SK-N-SH (cell line): ENCODE measurements around the gene KANK4.

Source experiments
- CTCF ChIP-seq: fragments of 200-600 bp; sonication (generic); IDR thresholded peaks from 2 replicates; pipeline ENCODE4 v1.6.1; 2017; ENCODE audit warnings: antibody characterized with exemption, mild to moderate bottlenecking, moderate library complexity
- FOXM1 ChIP-seq: IDR thresholded peaks from 2 replicates; pipeline ENCODE4 v1.4.0; 2012; ENCODE audit warnings: low read depth, mild to moderate bottlenecking
- JUND ChIP-seq: IDR thresholded peaks from 2 replicates; pipeline ENCODE4 v1.4.0; 2012
- MAX ChIP-seq: IDR thresholded peaks from 2 replicates; pipeline ENCODE4 v1.4.0; 2012; ENCODE audit warnings: low read depth
- NRF1 ChIP-seq: IDR thresholded peaks from 2 replicates; pipeline ENCODE4 v1.6.1; 2012; ENCODE audit warnings: low read depth, mild to moderate bottlenecking, low read length
- PBX3 ChIP-seq: IDR thresholded peaks from 2 replicates; pipeline ENCODE4; 2012
- POLR2AphosphoS5 ChIP-seq: IDR thresholded peaks from 2 replicates; pipeline ENCODE4 v1.6.1; 2012; ENCODE audit warnings: low read depth, low read length
- RCOR1 ChIP-seq: fragments of 150-350 bp; IDR thresholded peaks from 2 replicates; pipeline ENCODE4 v1.6.1; 2017; ENCODE audit warnings: antibody characterized with exemption, low read length
- SIN3A ChIP-seq: IDR thresholded peaks from 2 replicates; pipeline ENCODE4 v1.6.1; 2012; ENCODE audit warnings: low read depth, mild to moderate bottlenecking, low read length, moderate library complexity, borderline replicate concordance
- TCF12 ChIP-seq: IDR thresholded peaks from 2 replicates; pipeline ENCODE4 v1.4.0; 2012
- TF ChIP-seq, protein P1 (sequence below): fragments of 150-350 bp; IDR thresholded peaks from 2 replicates; pipeline ENCODE4 v1.6.1; 2017; ENCODE audit warnings: antibody characterized with exemption, low read length, low read depth, borderline replicate concordance

DNA sequence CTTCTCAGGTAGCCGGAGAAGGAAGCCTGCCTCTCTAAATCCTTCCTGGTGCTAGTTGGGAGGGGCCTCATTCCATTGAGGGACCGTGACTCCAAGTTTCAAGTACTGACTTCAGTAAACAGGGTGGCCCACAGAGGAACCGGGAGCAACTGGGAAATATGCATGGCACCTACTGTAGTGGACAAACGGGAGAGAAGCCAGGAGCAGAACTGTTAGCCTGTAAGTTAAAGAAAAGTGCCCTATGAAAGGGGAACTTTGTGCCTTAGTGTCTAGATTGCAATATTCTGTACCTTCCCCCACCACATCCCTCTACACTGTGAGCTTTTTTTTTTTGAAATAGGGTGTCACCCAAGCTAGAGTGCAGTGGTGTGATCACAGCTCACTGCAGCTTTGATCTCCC is 33.2 kb upstream of the KANK4 start:
- TF ChIP-seq CTCF (no peak), TCF12 (no peak), MAX (no peak), SIN3A (no peak), RCOR1 (no peak), POLR2AphosphoS5 (no peak), FOXM1 (no peak), PBX3 (no peak), JUND (no peak), NRF1 (no peak)
- TF ChIP-seq, protein P1, sequence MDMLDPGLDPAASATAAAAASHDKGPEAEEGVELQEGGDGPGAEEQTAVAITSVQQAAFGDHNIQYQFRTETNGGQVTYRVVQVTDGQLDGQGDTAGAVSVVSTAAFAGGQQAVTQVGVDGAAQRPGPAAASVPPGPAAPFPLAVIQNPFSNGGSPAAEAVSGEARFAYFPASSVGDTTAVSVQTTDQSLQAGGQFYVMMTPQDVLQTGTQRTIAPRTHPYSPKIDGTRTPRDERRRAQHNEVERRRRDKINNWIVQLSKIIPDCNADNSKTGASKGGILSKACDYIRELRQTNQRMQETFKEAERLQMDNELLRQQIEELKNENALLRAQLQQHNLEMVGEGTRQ = no peak
